Stimulated activated naive CD8-positive, alpha-beta T cell treated with anti-CD3 and anti-CD28 coated beads, Interleukin-15, amount 100 ng/mL, for 72 hours (primary cell): ENCODE results near the gene HERC4.

Experiments
- ATAC-seq: fragments of 150-1000 bp; cut with Tn5 transposase; 2 replicates; pipeline ENCODE4 v1.10.0; 2021; ENCODE audit warnings: mild to moderate bottlenecking, moderate library complexity
- DNase-seq, 2 donors: peaks; one replicate each; pipeline ENCODE4 v3.0.0; 2021 to 2022
- H3K27ac Mint-ChIP-seq, 2 donors: one replicate each; pipeline ENCODE4 v1.8.0; 2022; ENCODE audit warnings: mild to moderate bottlenecking in 2 of 2, mixed read lengths in 2 of 2, moderate library complexity in 2 of 2
- H3K27me3 Mint-ChIP-seq: one replicate; pipeline ENCODE4 v1.8.0; 2022; ENCODE audit warnings: mixed read lengths
- H3K4me1 Mint-ChIP-seq: one replicate; pipeline ENCODE4 v1.8.0; 2022; ENCODE audit warnings: mild to moderate bottlenecking, mixed read lengths
- H3K4me3 Mint-ChIP-seq, 2 donors: one replicate each; pipeline ENCODE4 v1.8.0; 2022; ENCODE audit warnings: mild to moderate bottlenecking in 2 of 2, mixed read lengths in 2 of 2, moderate library complexity in 1 of 2
- H3K9me3 Mint-ChIP-seq, 2 donors: one replicate each; pipeline ENCODE4 v1.8.0; 2022; ENCODE audit warnings: mixed read lengths in 2 of 2

Gene HERC4

DNA sequence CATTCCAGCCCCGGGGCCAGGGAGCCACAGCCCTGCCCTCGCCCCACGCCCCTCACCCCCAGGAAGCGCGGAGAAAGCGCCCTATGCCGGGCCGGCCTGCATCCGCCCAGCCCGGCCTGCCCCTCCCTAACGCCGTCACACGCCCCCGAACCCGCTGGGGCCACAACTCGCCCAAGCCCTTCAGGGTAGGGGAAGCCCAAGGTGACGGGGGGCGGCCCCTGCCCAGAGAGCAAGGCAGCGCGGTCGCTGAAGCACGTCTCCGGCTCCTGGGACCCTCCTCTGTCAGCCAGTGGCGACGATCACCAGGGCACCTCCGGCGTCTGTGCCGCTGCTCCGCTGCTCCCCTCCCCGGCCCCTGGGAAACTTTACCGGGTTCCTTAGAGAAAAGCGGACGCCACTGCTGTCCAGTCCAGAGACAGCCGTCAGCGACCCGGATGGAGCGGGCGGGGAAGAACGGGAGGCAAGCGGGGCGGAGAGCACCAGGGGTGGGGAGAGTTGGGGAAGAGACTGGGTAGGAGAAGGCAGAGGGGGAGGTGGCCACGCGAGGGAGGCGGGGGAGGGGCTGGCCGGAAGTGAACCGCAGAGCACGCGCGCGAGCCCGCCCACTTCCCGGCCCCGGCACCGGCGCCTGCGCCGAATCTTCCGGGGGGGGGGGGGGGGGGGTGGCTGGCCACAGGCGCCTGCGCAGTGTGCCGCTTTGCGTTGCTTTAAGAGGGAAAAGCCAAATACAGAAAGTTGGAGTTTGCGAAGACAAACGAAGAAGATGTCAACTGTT, at the start of gene HERC4:
TSS of gene HERC4 (minus strand) at position 509 of the 775 bp plus-strand sequence. CDS start 2,175 bp downstream, outside the sequence.
- Mint-ChIP-seq H3K27ac (peak within 1 kb of the TSS; percentile 91 to 98), H3K4me3 (peak within 1 kb of the TSS; percentile 94), H3K27me3 (no peaks in the 10 kb centered on the region), H3K4me1 (peaks cover 27% of the 10 kb centered on the region), H3K9me3 (no peaks in the 10 kb centered on the region)
- DNase-seq (peak; percentile 89 to 91), ATAC-seq (peak; percentile 95)

DNA sequence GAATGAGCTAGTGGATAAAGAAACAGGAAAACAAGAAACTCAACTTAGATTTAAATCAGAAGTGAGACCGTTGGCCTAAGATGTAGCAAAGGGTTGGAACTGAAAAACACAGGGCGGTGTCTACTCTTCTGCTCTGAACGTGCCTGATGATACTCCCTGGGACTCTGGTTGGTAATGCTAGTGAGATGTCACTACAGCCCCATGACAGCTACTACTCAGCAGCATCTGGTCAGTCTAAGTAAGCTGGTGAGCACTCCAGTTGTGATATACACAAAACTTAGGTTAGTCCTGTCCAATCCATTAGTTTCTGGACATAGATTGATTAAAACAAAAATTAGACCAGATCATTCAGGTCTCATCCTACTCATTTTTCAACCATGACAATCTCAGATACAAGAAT, 49.6 kb upstream of the HERC4 start:
- no peak for ATAC-seq
- no peaks in the 10 kb centered on the region for H3K9me3 Mint-ChIP-seq
- no peak overlapping the region for H3K27ac Mint-ChIP-seq
- H3K4me3 Mint-ChIP-seq, result no peak overlapping the region
- no peaks in the 10 kb centered on the region for H3K4me1 Mint-ChIP-seq
- H3K27me3 Mint-ChIP-seq, result no peaks in the 10 kb centered on the region
- DNase-seq, result no peak

GRCh38 chr10:68121852-68122251, 46.8 kb upstream of the HERC4 start:
- no peak overlapping the region for H3K4me3 Mint-ChIP-seq
- H3K9me3 Mint-ChIP-seq, result no peaks in the 10 kb centered on the region
- H3K27me3 Mint-ChIP-seq, result no peaks in the 10 kb centered on the region
- ATAC-seq, result no peak
- DNase-seq, result no peak
- H3K4me1 Mint-ChIP-seq, result no peaks in the 10 kb centered on the region
- H3K27ac Mint-ChIP-seq, result no peak overlapping the region

DNA sequence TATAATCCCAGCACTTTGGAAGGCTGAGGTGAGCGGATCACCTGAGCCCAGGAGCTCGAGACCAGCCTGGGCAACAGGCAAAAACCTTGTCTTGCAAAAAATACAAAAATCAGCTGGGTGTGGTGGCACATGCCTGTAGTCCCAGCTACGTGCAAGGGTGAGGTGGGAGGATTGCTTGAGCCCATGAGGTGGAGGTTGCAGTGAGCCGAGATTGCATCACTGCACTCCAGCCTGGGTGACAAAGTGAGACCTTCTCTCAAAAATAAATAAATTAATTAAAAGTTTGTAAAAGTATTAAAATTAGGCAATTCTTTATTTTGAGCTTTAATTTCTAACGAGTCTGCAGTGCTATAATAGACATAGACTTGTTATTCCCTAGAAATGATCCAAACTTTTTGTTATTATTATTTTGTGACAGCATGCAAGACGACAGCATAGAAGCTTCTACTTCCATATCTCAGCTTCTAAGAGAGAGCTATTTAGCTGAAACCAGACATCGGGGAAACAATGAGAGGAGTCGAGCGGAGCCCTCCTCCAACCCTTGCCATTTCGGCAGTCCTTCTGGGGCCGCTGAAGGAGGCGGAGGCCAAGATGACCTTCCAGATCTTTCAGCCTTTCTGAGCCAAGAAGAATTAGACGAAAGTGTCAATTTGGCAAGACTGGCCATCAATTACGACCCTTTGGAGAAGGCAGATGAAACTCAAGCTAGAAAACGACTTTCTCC, 46.1 kb upstream of the HERC4 start:
- H3K27ac Mint-ChIP-seq, result no peak overlapping the region
- H3K4me3 Mint-ChIP-seq, result no peak overlapping the region
- no peaks in the 10 kb centered on the region for H3K4me1 Mint-ChIP-seq
- no peaks in the 10 kb centered on the region for H3K27me3 Mint-ChIP-seq
- DNase-seq (no peak), ATAC-seq (no peak)
- H3K9me3 Mint-ChIP-seq, result no peaks in the 10 kb centered on the region

GRCh38 chr10:68118657-68119056, 43.6 kb upstream of the HERC4 start:
- Mint-ChIP-seq H3K27me3 (no peaks in the 10 kb centered on the region), H3K4me1 (no peaks in the 10 kb centered on the region), H3K27ac (no peak overlapping the region), H3K9me3 (no peaks in the 10 kb centered on the region), H3K4me3 (no peak overlapping the region)
- DNase-seq (no peak), ATAC-seq (no peak)

DNA sequence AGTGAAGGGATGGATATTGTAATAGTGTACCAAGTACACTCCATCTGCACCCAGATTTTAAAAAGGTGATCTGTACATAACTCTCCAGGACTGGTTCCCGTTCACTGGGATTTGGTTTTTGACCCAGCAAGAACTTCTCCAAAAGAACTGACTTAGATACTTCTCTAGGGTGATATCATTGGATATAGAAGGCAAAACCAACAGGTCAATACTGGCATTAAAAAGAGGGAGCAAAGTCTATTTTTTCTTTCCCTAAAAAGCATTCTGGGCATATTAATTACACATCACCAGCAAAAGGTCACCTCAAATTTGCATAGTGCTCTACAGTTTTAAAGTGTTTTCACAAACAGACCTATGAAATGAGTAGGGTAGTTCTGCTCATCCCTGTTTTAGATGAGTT, 37.8 kb upstream of the HERC4 start:
- H3K27ac Mint-ChIP-seq, result no peak overlapping the region
- no peaks in the 10 kb centered on the region for H3K4me1 Mint-ChIP-seq
- no peaks in the 10 kb centered on the region for H3K27me3 Mint-ChIP-seq
- H3K9me3 Mint-ChIP-seq, result no peaks in the 10 kb centered on the region
- no peak for DNase-seq
- H3K4me3 Mint-ChIP-seq, result no peak overlapping the region
- no peak for ATAC-seq

GRCh38 chr10:68111584-68111983, 36.5 kb upstream of the HERC4 start:
- Mint-ChIP-seq H3K27me3 (no peaks in the 10 kb centered on the region), H3K4me1 (no peaks in the 10 kb centered on the region), H3K27ac (no peak overlapping the region), H3K4me3 (no peak overlapping the region), H3K9me3 (no peaks in the 10 kb centered on the region)
- DNase-seq (no peak), ATAC-seq (no peak)

DNA sequence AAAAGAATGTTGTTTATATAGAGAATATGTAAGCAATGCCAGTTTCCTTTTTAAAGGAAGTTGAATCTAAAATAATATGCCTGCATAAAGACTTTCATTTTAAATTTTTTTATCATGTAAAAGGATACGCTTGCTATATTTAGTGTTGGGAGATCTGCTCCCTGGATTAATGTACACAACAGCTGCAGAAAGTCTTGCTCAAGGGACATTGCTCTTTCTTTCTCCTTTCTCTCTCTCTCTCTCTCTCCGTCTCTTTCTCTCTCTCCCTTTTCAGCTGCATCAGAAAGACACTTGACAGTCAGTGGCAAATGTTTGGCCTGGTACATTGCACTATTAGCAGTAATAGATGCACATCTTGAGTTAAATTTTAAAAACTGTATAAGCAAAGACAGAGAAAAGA, 34.9 kb upstream of the HERC4 start:
- DNase-seq, result no peak
- no peak for ATAC-seq
- no peak overlapping the region for H3K27ac Mint-ChIP-seq
- H3K27me3 Mint-ChIP-seq, result no peaks in the 10 kb centered on the region
- no peaks in the 10 kb centered on the region for H3K9me3 Mint-ChIP-seq
- H3K4me1 Mint-ChIP-seq, result no peaks in the 10 kb centered on the region
- no peak overlapping the region for H3K4me3 Mint-ChIP-seq

DNA sequence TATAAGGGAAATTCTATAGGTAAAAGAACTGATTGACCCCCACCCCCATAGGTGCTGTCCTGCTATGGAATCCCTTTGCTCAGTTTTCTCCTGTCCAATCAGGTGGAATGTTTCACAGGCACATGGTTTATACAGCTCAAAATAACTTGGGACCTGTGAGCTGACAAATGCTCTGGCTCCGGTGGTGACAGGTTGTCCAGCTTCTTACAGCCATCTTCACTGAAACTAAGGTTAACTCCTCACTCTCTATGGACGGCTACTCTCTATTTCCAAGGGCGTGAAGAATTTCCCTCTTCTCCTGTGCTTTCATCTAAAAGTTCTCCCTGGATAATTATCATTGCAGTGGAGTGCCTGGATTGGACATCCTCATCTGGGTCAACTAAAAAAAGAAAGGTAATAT, 34.2 kb upstream of the HERC4 start, which contains the start of gene MYPN:
TSS of gene MYPN (plus strand) at position 158 of the 400 bp plus-strand sequence. CDS start 11,951 bp downstream, outside the sequence.
- Mint-ChIP-seq H3K27ac (no peak within 1 kb of the TSS), H3K4me1 (no peaks in the 10 kb centered on the region), H3K9me3 (no peaks in the 10 kb centered on the region), H3K27me3 (no peaks in the 10 kb centered on the region), H3K4me3 (no peak within 1 kb of the TSS)
- DNase-seq (no peak), ATAC-seq (no peak)

- Mint-ChIP-seq H3K27me3 (no peaks in the 10 kb centered on the region), H3K4me1 (no peaks in the 10 kb centered on the region), H3K9me3 (no peaks in the 10 kb centered on the region), H3K27ac (no peak overlapping the region), H3K4me3 (no peak overlapping the region)
- ATAC-seq (no peak), DNase-seq (no peak)
Observed at GRCh38 chr10:68108653-68109052, 33.6 kb upstream of the HERC4 start.

DNA sequence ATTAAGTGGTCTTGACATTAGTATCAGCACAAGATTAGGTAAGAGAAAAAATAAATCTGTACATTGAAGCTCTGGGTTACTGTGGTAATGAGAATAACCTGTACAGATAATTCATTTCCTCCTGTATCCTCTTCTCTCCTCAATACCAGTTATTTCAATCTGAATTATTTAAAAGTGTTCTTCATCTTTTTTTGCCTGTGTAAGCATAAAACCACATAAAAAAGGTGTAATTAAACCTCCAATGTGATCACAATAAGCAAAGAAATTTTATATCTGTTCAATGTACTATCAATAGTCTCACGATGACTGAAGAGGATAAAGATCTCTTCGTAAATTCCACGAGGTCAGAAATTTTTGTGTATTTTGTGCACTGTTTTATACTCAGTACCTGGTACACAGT, 33.0 kb upstream of the HERC4 start:
- Mint-ChIP-seq H3K27ac (no peak overlapping the region), H3K9me3 (no peaks in the 10 kb centered on the region), H3K4me3 (no peak overlapping the region), H3K4me1 (no peaks in the 10 kb centered on the region), H3K27me3 (peaks cover 5% of the 10 kb centered on the region)
- DNase-seq, result no peak
- no peak for ATAC-seq

- Mint-ChIP-seq H3K27ac (no peak overlapping the region), H3K4me1 (no peaks in the 10 kb centered on the region), H3K4me3 (no peak overlapping the region), H3K9me3 (no peaks in the 10 kb centered on the region), H3K27me3 (peaks cover 7% of the 10 kb centered on the region)
- DNase-seq (no peak), ATAC-seq (no peak)
Observed at GRCh38 chr10:68107651-68108050, 32.6 kb upstream of the HERC4 start.

DNA sequence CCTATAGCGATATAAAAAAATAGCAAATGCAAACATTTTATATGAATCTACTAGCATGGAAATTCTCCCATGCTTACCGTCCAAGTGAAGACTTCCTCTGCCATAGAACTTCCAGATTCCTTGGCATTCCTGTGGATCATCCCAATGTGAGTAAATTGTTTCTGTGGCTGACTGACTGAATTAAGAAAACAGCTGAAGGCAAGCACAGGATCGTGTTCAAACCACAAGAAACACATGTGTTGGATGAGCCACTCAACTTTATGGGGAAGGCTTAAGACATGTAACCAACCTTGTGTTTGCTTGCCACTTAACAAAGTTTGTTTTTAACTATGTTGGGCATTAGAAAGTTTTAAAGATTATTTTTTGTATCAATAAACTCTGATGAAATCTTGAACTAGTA, 31.6 kb upstream of the HERC4 start:
- peaks cover 7% of the 10 kb centered on the region for H3K27me3 Mint-ChIP-seq
- no peak for DNase-seq
- H3K4me1 Mint-ChIP-seq, result no peaks in the 10 kb centered on the region
- no peak for ATAC-seq
- H3K4me3 Mint-ChIP-seq, result no peak overlapping the region
- H3K9me3 Mint-ChIP-seq, result no peaks in the 10 kb centered on the region
- H3K27ac Mint-ChIP-seq, result no peak overlapping the region

DNA sequence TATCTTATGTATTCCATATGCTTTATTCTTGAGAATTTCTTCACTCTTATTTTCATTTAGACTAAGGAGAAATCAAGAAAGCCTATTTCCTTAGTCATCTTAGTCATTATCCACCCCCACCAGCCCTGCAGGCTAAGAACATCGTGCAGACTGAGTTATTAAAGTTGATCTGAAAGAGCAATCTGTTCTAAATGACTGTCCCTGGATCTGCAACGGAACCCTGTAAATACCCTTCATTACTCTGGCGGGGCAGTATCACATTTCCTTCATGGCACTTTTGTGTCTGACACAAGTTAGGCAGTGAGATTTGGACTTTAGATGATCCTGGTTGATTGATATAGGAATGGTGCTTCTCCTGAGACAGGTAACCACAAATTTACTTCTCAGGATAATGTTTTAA, 30.7 kb upstream of the HERC4 start:
- no peaks in the 10 kb centered on the region for H3K4me1 Mint-ChIP-seq
- ATAC-seq (no peak), DNase-seq (no peak)
- no peak overlapping the region for H3K4me3 Mint-ChIP-seq
- peaks cover 7% of the 10 kb centered on the region for H3K27me3 Mint-ChIP-seq
- no peak overlapping the region for H3K27ac Mint-ChIP-seq
- no peaks in the 10 kb centered on the region for H3K9me3 Mint-ChIP-seq

- Mint-ChIP-seq H3K27me3 (peaks cover 7% of the 10 kb centered on the region), H3K27ac (no peak overlapping the region), H3K9me3 (no peaks in the 10 kb centered on the region), H3K4me3 (no peak overlapping the region), H3K4me1 (peaks cover 4% of the 10 kb centered on the region)
- no peak for DNase-seq
- no peak for ATAC-seq
Observed at GRCh38 chr10:68103901-68104300, 28.8 kb upstream of the HERC4 start.

DNA sequence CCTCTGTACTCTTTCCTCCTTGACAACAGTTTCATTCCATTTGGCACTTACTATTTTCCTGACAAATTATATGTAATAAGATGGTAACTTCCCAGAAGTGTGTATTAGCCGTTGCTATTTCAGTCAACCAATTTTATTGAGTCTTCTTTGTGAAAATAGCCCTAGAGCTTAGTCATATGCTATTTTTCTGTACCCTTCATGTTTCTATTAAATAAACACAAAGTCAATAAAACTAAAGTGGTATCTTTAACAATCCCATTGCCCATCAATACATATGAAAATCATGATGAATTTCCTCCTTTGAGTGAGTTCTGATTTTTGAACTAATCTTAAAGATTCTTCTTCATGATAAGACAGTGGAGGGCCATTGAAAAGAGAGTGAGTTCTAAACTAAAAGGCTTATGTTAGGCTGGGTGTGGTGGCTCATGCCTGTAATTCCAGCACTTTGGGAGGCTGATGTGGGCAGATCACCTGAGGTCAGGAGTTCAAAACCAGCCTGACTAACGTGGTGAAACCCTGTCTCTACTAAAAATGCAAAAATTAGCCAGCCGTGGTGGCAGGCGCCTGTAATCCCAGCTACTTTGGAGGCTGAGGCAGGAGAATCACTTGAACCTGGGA, 28.3 kb upstream of the HERC4 start:
- H3K27me3 Mint-ChIP-seq, result peaks cover 7% of the 10 kb centered on the region
- no peak overlapping the region for H3K27ac Mint-ChIP-seq
- ATAC-seq (no peak), DNase-seq (no peak)
- no peaks in the 10 kb centered on the region for H3K9me3 Mint-ChIP-seq
- peaks cover 4% of the 10 kb centered on the region for H3K4me1 Mint-ChIP-seq
- H3K4me3 Mint-ChIP-seq, result no peak overlapping the region
